GM21528 (cell line): ENCODE measurements around the gene PDS5B.
"Not testable (repeated sequence)": the region's sequence is repeated elsewhere in the genome, so short reads cannot be mapped to it uniquely, and the experiment has no call there.

ENCODE experiments used
- ATAC-seq: cut with Tn5 transposase; IDR thresholded peaks from one replicate; pipeline ENCODE4 v1.9.1; 2021; ENCODE audit warnings: mild to moderate bottlenecking, moderate library complexity; ENCODE audit not compliant: unreplicated experiment, low FRiP score

PDS5B gene

GRCh38 chr13:32647926-32648325, 61.7 kb downstream of the PDS5B start:
- no peak for ATAC-seq

GRCh38 chr13:32650705-32651311, 64.6 kb downstream of the PDS5B start:
- no peak for ATAC-seq

- no peak for ATAC-seq
These were observed 71.1 kb downstream of the PDS5B start for GRCh38 chr13:32657309-32657708.

GRCh38 chr13:32659736-32660135, 73.5 kb downstream of the PDS5B start:
- no peak for ATAC-seq

GRCh38 chr13:32660227-32660626, 74.0 kb downstream of the PDS5B start:
- ATAC-seq = no peak

- no peak for ATAC-seq
These were observed 75.4 kb downstream of the PDS5B start for GRCh38 chr13:32661685-32662084.

- ATAC-seq = no peak
These were observed 77.4 kb downstream of the PDS5B start for GRCh38 chr13:32663660-32664059.

GRCh38 chr13:32666990-32667571, 80.8 kb downstream of the PDS5B start:
- no peak for ATAC-seq

- ATAC-seq = no peak
These were observed 82.9 kb downstream of the PDS5B start for GRCh38 chr13:32669030-32669646.

GRCh38 chr13:32674503-32674902, 88.3 kb downstream of the PDS5B start:
- ATAC-seq = no peak

GRCh38 chr13:32676242-32676641, 90.0 kb downstream of the PDS5B start:
- ATAC-seq = no peak

GRCh38 chr13:32682130-32682529, 95.9 kb downstream of the PDS5B start:
- no peak for ATAC-seq

GRCh38 chr13:32682740-32683139, 96.5 kb downstream of the PDS5B start:
- ATAC-seq = no peak

- ATAC-seq = no peak
These were observed 101.0 kb downstream of the PDS5B start for GRCh38 chr13:32687275-32687674.

GRCh38 chr13:32695602-32696250, 109.5 kb downstream of the PDS5B start:
- no peak for ATAC-seq

- no peak for ATAC-seq
These were observed 121.2 kb downstream of the PDS5B start for GRCh38 chr13:32707471-32707870.

GRCh38 chr13:32713397-32713796, 127.1 kb downstream of the PDS5B start:
- no peak for ATAC-seq

GRCh38 chr13:32716201-32716600, 129.9 kb downstream of the PDS5B start:
- not testable (repeated sequence) for ATAC-seq

GRCh38 chr13:32720026-32720425, 133.8 kb downstream of the PDS5B start:
- ATAC-seq = no peak

- not testable (repeated sequence) for ATAC-seq
These were observed 135.1 kb downstream of the PDS5B start for GRCh38 chr13:32721131-32722034.

- ATAC-seq = no peak
These were observed 136.1 kb downstream of the PDS5B start for GRCh38 chr13:32722340-32722739.
